Tibial nerve (tissue), 4 donors: ENCODE data around the gene RTP5. TPM values are rescaled to one million over a fixed set of nuclear protein-coding genes. Genes with fewer than 3 reads are reported as not detected.

Experiments used
- DNase-seq, 2 donors: peaks; one replicate each; pipeline ENCODE4 v3.0.0-alpha.2; 2019; ENCODE audit warnings: low spot score in 2 of 2
- H3K27ac ChIP-seq, 4 donors: fragments of 200-600 bp; sonication (generic) in 3 of 4; one replicate each; pipeline ENCODE4 v1.5.1; 2017 to 2019; ENCODE audit warnings: mild to moderate bottlenecking in 1 of 4
- H3K27me3 ChIP-seq, 2 donors: fragments of 200-600 bp; sonication (generic) in 1 of 2; one replicate each; pipeline versions ENCODE4 v1.5.1 to v1.6.0; 2017 to 2019
- H3K36me3 ChIP-seq, 3 donors: fragments of 200-600 bp; sonication (generic); one replicate each; pipeline ENCODE4 v1.5.1; 2018 to 2019
- H3K4me1 ChIP-seq, 4 donors: fragments of 200-600 bp; sonication (generic) in 3 of 4; one replicate each; pipeline ENCODE4 v1.5.1; 2017 to 2019
- H3K4me3 ChIP-seq, 4 donors: fragments of 200-600 bp; sonication (generic) in 3 of 4; one replicate each; pipeline ENCODE4 v1.5.1; 2017 to 2019; ENCODE audit warnings: mild to moderate bottlenecking in 1 of 4, moderate library complexity in 1 of 4
- H3K9me3 ChIP-seq, 4 donors: fragments of 200-600 bp; sonication (generic) in 3 of 4; one replicate each; pipeline ENCODE4 v1.5.1; 2017 to 2019
- EP300 ChIP-seq, 2 donors: sonication (generic); formaldehyde crosslinking; IDR thresholded peaks; one replicate each; pipeline ENCODE4 v1.6.1; 2017; ENCODE audit warnings: antibody characterized with exemption in 2 of 2, mild to moderate bottlenecking in 1 of 2
- POLR2A ChIP-seq, 2 donors: fragments of 450-650 bp; IDR thresholded peaks; one replicate each; pipeline ENCODE4 v1.6.1; 2017; ENCODE audit warnings: antibody characterized with exemption in 2 of 2, mild to moderate bottlenecking in 2 of 2, moderate library complexity in 2 of 2
- WGBS, 2 donors: methylation state at CpG; one replicate each; pipeline ENCODE4 v1.1.5; 2018; 5-methylcytosine and 5-hydroxymethylcytosine counted together
- total RNA-seq, 4 donors: library from RNA; depleted of rRNA; stranded (reverse); fragments of >200 nt; gene quantifications; one replicate each; pipeline ENCODE4 v1.1.0, GENCODE V29; 2016
- TF ChIP-seq, protein P1 (sequence below), 5 experiments: fragments of 200-600 bp in 3 of 5; fragments of 450-650 bp in 2 of 5; sonication (generic) in 3 of 5; IDR thresholded peaks; one replicate each; pipeline ENCODE4 v1.5.1; 2016 to 2019; ENCODE audit warnings: antibody characterized with exemption in 5 of 5, mild to moderate bottlenecking in 3 of 5, moderate library complexity in 2 of 5

RTP5 gene
- total RNA-seq, 4 donors from 2014 or later, result not detected

GRCh38 chr2:241862093-241862492, 7.4 kb upstream of the RTP5 start:
- Histone ChIP-seq H3K4me1 (peaks cover 0 to 35% (median 20%) of the 10 kb centered on the region in 4 donors), H3K4me3 (no peak overlapping the region), H3K27ac (no peak overlapping the region), H3K9me3 (no peaks in the 10 kb centered on the region), H3K27me3 (peaks cover 4 to 55% of the 10 kb centered on the region in 2 donors), H3K36me3 (no peaks in the 10 kb centered on the region)
- WGBS, 2 donors, result 69 to 76% methylated on average over 8 of the region's 8 CpGs
- no peak for TF ChIP-seq POLR2A (IDR thresholded peaks at IDR 0.05)
- TF ChIP-seq EP300 (IDR thresholded peaks at IDR 0.05), result no peak
- TF ChIP-seq, protein P1, sequence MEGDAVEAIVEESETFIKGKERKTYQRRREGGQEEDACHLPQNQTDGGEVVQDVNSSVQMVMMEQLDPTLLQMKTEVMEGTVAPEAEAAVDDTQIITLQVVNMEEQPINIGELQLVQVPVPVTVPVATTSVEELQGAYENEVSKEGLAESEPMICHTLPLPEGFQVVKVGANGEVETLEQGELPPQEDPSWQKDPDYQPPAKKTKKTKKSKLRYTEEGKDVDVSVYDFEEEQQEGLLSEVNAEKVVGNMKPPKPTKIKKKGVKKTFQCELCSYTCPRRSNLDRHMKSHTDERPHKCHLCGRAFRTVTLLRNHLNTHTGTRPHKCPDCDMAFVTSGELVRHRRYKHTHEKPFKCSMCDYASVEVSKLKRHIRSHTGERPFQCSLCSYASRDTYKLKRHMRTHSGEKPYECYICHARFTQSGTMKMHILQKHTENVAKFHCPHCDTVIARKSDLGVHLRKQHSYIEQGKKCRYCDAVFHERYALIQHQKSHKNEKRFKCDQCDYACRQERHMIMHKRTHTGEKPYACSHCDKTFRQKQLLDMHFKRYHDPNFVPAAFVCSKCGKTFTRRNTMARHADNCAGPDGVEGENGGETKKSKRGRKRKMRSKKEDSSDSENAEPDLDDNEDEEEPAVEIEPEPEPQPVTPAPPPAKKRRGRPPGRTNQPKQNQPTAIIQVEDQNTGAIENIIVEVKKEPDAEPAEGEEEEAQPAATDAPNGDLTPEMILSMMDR (IDR thresholded peaks at IDR 0.05), result no peak
- no peak for DNase-seq

- H3K27me3 ChIP-seq, result peaks cover 4 to 64% of the 10 kb centered on the region in 2 donors
These were observed 6.6 kb upstream of the RTP5 start for GRCh38 chr2:241862775-241863535.

DNA sequence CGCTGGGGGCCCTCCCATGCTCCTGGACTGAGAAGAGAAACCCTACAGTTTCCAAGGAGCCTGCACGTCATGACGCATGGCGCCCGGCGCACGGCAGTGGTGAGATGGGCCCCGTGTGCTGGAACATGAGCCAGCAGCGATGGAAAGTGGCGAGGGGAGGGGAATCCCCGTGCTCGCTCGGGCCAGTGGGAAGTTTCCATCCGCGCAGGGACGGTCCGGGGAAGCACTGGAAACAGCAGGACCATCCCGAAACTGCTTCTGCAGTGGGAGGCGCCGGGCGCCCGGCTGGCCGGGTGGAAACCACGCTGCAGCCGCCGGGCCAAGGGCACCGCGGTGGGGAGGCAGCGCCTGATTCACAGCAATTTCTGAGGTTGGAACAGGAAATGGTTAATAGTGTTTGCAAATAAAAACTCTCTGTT, 6.0 kb upstream of the RTP5 start:
- TF ChIP-seq, protein P1 (IDR thresholded peaks at IDR 0.05), result no peak
- peak in 1 of 2 donors; percentile 6 for TF ChIP-seq EP300 (IDR thresholded peaks at IDR 0.05)
- Histone ChIP-seq H3K27me3 (peaks cover 4 to 68% of the 10 kb centered on the region in 2 donors), H3K36me3 (no peaks in the 10 kb centered on the region), H3K9me3 (no peaks in the 10 kb centered on the region), H3K4me1 (peaks cover 0 to 33% (median 20%) of the 10 kb centered on the region in 4 donors), H3K4me3 (no peak overlapping the region), H3K27ac (no peak overlapping the region)
- 23 to 34% methylated on average over 15 to 29 of the region's 29 CpGs for WGBS, 2 donors
- no peak for DNase-seq

More at GRCh38 chr2:241862775-241863535, 6.6 kb upstream of the RTP5 start:
- TF ChIP-seq, protein P1 (IDR thresholded peaks at IDR 0.05), result no peak
- no peak for TF ChIP-seq EP300 (IDR thresholded peaks at IDR 0.05)
- no peak for TF ChIP-seq POLR2A (IDR thresholded peaks at IDR 0.05)
- no peak overlapping the region for H3K4me3 ChIP-seq
- DNase-seq, result no peak
- H3K36me3 ChIP-seq, result no peaks in the 10 kb centered on the region
- WGBS, 2 donors, result 83 to 86% methylated on average over 21 to 22 of the region's 22 CpGs
- no peaks in the 10 kb centered on the region for H3K9me3 ChIP-seq
- H3K4me1 ChIP-seq, result peaks cover 0 to 35% (median 20%) of the 10 kb centered on the region in 4 donors
- no peak overlapping the region for H3K27ac ChIP-seq

GRCh38 chr2:241864168-241864849, 5.2 kb upstream of the RTP5 start:
- TF ChIP-seq EP300 (IDR thresholded peaks at IDR 0.05) (no peak), POLR2A (IDR thresholded peaks at IDR 0.05) (no peak)
- TF ChIP-seq, protein P1 (IDR thresholded peaks at IDR 0.05), result no peak
- no peak for DNase-seq
- Histone ChIP-seq H3K27ac (no peak overlapping the region), H3K27me3 (peaks cover 4 to 73% of the 10 kb centered on the region in 2 donors), H3K4me1 (peaks cover 0 to 26% (median 15%) of the 10 kb centered on the region in 4 donors), H3K4me3 (no peak overlapping the region), H3K36me3 (no peaks in the 10 kb centered on the region), H3K9me3 (no peaks in the 10 kb centered on the region)
- WGBS, 2 donors, result 90 to 95% methylated on average over 2 of the region's 2 CpGs

DNA sequence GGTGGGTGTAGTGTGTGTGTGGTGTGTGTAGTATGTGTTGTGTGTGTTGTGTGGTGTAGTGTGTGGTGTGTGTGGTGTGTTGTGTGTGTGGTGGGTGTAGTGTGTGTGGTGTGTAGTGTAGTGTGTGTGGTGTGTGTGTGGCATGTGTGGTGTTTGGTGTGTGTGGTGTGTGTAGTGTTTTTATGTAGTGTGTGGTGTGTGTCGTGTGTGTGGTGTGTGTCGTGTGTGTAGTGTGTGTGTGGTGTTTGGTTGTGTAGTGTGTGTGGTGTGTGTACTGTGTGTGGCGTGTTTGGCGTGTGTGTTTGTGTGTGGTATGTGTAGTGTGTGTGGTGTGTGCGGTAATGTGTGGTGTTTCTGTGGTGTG, 4.7 kb upstream of the RTP5 start:
- H3K36me3 ChIP-seq, result no peaks in the 10 kb centered on the region
- no peak for TF ChIP-seq EP300 (IDR thresholded peaks at IDR 0.05)
- TF ChIP-seq, protein P1 (IDR thresholded peaks at IDR 0.05), result no peak
- TF ChIP-seq POLR2A (IDR thresholded peaks at IDR 0.05), result no peak
- WGBS, 2 donors, result 91 to 96% methylated on average over 5 of the region's 5 CpGs

More for the DNA sequence above, 4.7 kb upstream of the RTP5 start:
- Histone ChIP-seq H3K27me3 (peaks cover 4 to 75% of the 10 kb centered on the region in 2 donors), H3K4me1 (peaks cover 0 to 21% (median 11%) of the 10 kb centered on the region in 4 donors), H3K4me3 (no peak overlapping the region), H3K27ac (no peak overlapping the region), H3K9me3 (no peaks in the 10 kb centered on the region)
- DNase-seq, result no peak
